Measurements from ENCODE around the gene NECTIN3.

Gene NECTIN3

DNA sequence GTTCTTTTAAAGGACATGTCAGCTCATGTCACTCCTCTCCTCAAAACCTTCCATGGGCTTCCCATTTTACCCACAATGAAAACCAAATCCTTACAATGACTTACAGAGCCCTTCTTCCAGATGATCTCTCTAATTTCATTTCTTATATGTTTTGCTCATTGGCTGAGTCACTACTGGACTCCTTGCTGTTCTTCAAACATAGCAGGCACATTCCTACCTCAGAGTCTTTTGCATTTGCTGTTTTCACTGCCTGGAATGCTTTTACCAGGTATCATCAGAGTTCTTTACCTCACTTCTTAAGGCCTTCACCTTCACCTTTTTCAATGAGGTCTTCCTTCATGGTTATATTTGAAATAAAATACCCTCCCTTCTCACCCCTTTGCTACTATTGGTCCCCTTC lies 57.3 kb downstream of the NECTIN3 start:
- TF ChIP-seq, protein P1, sequence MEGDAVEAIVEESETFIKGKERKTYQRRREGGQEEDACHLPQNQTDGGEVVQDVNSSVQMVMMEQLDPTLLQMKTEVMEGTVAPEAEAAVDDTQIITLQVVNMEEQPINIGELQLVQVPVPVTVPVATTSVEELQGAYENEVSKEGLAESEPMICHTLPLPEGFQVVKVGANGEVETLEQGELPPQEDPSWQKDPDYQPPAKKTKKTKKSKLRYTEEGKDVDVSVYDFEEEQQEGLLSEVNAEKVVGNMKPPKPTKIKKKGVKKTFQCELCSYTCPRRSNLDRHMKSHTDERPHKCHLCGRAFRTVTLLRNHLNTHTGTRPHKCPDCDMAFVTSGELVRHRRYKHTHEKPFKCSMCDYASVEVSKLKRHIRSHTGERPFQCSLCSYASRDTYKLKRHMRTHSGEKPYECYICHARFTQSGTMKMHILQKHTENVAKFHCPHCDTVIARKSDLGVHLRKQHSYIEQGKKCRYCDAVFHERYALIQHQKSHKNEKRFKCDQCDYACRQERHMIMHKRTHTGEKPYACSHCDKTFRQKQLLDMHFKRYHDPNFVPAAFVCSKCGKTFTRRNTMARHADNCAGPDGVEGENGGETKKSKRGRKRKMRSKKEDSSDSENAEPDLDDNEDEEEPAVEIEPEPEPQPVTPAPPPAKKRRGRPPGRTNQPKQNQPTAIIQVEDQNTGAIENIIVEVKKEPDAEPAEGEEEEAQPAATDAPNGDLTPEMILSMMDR (IDR thresholded peaks at IDR 0.05) = no peak

DNA sequence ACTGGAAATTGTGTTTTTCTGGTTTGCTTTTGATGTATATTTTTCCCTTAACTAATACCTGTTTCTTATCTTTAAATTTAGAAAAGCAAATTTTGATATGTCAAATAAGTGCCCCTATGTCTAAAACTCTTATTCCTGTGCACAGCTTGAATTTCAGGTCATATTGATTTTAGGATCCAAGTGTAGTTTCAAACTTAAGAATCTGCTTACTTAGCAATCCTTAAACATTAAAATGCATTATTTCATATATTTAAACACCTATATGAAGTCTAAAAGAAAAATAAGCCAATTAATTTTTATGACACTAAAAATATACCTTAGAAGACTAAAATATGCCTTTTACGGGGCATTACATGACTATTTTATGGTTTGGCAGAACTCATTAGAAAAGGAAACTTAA lies 59.2 kb downstream of the NECTIN3 start:
- TF ChIP-seq, protein P1 (IDR thresholded peaks at IDR 0.05) = no peak

DNA sequence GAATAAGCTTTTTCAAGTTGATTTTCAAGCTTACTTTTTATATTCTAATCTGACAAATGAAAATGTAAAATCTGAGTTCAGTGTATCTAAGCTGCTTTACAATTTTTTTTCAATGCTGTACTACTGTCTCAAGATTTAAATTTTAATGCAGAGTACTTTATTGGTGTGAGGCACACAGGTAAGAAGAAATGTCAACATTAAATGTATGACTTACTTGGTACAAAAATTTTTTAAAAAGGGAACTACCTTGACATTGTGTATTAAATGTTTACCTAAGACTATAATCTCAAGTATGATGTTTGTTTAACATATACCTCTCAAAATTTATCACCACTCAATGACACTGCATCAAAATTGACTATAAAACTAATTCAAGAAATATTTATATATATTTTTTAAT lies 62.7 kb downstream of the NECTIN3 start:
- TF ChIP-seq, protein P1 (IDR thresholded peaks at IDR 0.05) = no peak

DNA sequence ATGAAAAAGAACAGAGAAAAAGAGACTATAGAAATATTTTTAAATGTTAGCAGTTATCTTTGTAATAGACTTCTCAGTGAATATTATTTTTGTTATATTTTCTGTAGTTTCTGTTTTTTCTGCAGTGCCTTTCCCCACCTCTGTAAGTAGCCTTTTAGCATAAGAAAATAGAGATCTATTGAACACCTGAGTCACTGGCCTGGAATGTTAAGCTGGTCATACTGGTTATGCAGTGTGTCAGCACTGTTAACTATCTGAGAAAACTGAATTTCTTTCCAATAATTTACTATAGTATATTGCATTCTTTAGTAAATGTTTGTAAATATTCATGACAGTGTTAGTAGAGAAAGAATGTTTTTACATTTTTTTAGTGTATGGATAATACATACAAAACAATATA lies 79.8 kb downstream of the NECTIN3 start:
- TF ChIP-seq, protein P1 (IDR thresholded peaks at IDR 0.05) = no peak

DNA sequence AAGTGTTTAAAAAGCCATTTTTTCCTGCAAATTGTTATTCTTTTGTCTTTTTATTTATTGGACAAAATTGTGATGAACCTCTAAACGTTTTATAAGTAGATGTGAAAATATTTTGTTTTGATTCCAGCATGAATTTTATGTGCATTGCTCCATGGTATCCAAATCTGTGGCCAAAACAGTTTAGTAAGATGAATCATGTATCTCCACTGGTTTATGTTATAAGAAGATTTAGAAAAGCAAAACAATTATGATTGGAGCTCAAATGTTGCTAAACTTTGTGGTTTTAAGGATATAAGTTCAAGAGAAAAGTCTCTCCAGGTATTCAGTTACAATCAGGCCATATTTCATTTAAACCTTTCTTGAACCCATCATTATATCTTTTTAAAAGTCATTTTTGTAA lies 80.9 kb downstream of the NECTIN3 start:
- TF ChIP-seq, protein P1 (IDR thresholded peaks at IDR 0.05) = no peak

DNA sequence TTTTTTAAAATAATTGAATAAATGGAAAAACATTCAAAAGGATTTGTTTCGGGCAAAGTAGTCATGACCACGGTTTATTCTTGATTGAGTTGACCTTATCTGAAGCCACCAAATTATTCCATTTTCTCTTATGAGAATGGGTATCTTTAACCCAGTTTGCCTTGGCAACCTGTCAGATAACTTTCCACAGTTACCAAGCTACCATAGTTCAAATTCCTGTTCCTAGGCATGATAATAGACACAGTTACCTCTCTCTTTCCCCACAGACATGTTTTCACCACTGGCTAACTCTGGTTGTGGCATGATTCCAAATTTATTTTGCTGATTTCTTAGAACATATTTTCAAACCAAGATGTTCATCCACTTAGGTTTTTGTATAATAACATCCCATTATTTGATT lies 84.9 kb downstream of the NECTIN3 start:
- TF ChIP-seq, protein P1 (IDR thresholded peaks at IDR 0.05) = no peak

DNA sequence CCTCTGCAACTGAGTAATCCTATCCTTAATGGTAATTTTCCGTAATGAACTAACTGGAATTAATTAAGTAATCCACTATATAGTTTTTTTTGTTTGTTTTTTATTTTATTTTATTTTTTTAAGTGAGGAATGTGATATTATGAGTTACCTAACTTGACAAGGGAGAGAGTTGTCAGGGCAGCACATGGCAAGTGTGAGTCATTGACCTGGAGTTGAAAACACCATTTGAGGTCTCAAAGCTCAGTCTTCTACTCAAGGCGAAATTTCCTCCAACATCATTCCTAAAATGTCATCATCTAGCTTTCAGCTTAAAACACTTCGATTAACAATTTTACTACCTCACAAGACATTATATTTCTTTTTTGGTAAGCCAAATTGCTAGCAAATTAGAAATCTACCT lies 87.8 kb downstream of the NECTIN3 start:
- TF ChIP-seq, protein P1 (IDR thresholded peaks at IDR 0.05) = no peak

DNA sequence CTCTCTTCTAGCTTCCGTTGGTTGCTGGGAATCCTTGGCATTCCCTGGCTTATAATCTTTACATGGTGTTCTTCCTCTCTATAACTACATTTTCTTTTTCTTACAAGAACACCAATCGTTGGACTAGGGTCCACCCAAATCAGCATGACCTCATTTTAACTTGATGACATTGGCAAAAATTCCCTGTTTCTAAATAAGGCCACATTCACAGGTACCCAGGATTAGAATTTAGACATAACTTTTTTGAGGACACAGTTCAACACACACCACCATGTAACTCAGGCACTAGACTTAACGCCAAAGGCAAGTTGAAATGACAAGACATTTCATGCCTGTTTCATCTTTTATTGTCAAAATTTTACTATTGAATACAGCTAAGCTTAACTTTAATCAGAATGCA lies 93.0 kb downstream of the NECTIN3 start:
- TF ChIP-seq, protein P1 (IDR thresholded peaks at IDR 0.05) = no peak
